ENCODE results near the gene SMAD6. TPM values are rescaled to one million over a fixed set of nuclear protein-coding genes. Genes with fewer than 3 reads are reported as not detected.

SMAD6 gene
- total RNA-seq, 1 experiment from 2014 or later = 19.9 TPM

GRCh38 chr15:66662522-66662921 is 39.5 kb upstream of the SMAD6 start:
- no peak overlapping the region for H2AFZ ChIP-seq (ENCODE audit: low read length)
- no peak overlapping the region for H3K4me3 ChIP-seq (ENCODE audit: low read length)
- H3K9me3 ChIP-seq (ENCODE audit: low read length) = no peaks in the 10 kb centered on the region
- H3K9ac ChIP-seq (ENCODE audit: low read length) = no peak overlapping the region
- no peak overlapping the region for H3K27ac ChIP-seq (ENCODE audit: low read length)
- H3K79me2 ChIP-seq (ENCODE audit: low read length) = no peaks in the 10 kb centered on the region
- H3K4me1 ChIP-seq (ENCODE audit: insufficient read depth, low read length) = no peaks in the 10 kb centered on the region
- no peak overlapping the region for H3K4me2 ChIP-seq (ENCODE audit: low read length)
- no peaks in the 10 kb centered on the region for H3F3A ChIP-seq (ENCODE audit: low read length, unreplicated experiment)
- DNase-seq (no peak), ATAC-seq (no peak)
- no peaks in the 10 kb centered on the region for H3K9me2 ChIP-seq (replicated peaks; ENCODE audit: low read length)
- POLR2A ChIA-PET (ENCODE audit: unreplicated experiment) = no interaction called here
- H3K27me3 ChIP-seq (ENCODE audit: low read length) = no peaks in the 10 kb centered on the region
- TF ChIP-seq CTCF (conservative IDR thresholded peaks at IDR 0.05; ENCODE audit: low read depth, low read length) (no peak), EZH2phosphoT487 (IDR thresholded peaks at IDR 0.05; ENCODE audit: borderline replicate concordance, low read length) (no peak), EZH2 (IDR thresholded peaks at IDR 0.05; ENCODE audit: low read length, unreplicated experiment) (no peak)
- no peaks in the 10 kb centered on the region for H3K36me3 ChIP-seq (ENCODE audit: low read depth, low read length)
- no peaks in the 10 kb centered on the region for H4K20me1 ChIP-seq (ENCODE audit: low read length)
- no TSS peak for BruUV-seq (replicated peaks)
- CTCF ChIA-PET = no interaction called here
- intact Hi-C loops (cut with micrococcal nuclease) = no loop called here

- no peaks in the 10 kb centered on the region for H3K9me2 ChIP-seq (replicated peaks; ENCODE audit: low read length)
- no peak overlapping the region for H2AFZ ChIP-seq (ENCODE audit: low read length)
- no peaks in the 10 kb centered on the region for H3K79me2 ChIP-seq (ENCODE audit: low read length)
- H3K4me3 ChIP-seq (ENCODE audit: low read length) = no peak overlapping the region
- H4K20me1 ChIP-seq (ENCODE audit: low read length) = no peaks in the 10 kb centered on the region
- BruUV-seq (replicated peaks) = no TSS peak
- H3K4me1 ChIP-seq (ENCODE audit: insufficient read depth, low read length) = no peaks in the 10 kb centered on the region
- no peak for TF ChIP-seq EZH2phosphoT487 (IDR thresholded peaks at IDR 0.05; ENCODE audit: borderline replicate concordance, low read length)
- TF ChIP-seq EZH2 (IDR thresholded peaks at IDR 0.05; ENCODE audit: low read length, unreplicated experiment) = no peak
- no peak for TF ChIP-seq CTCF (conservative IDR thresholded peaks at IDR 0.05; ENCODE audit: low read depth, low read length)
- DNase-seq (no peak), ATAC-seq (no peak)
- H3K27ac ChIP-seq (ENCODE audit: low read length) = no peak overlapping the region
- no peak overlapping the region for H3K9ac ChIP-seq (ENCODE audit: low read length)
- H3K27me3 ChIP-seq (ENCODE audit: low read length) = no peaks in the 10 kb centered on the region
- H3F3A ChIP-seq (ENCODE audit: low read length, unreplicated experiment) = no peaks in the 10 kb centered on the region
- POLR2A ChIA-PET (ENCODE audit: unreplicated experiment) = interaction anchor here (0.5 kb wide), 1 partner anchor 37 kb away, joined by 4 read pairs; no protein-coding TSS in a partner anchor
- no peaks in the 10 kb centered on the region for H3K36me3 ChIP-seq (ENCODE audit: low read depth, low read length)
- CTCF ChIA-PET = no interaction called here
- no peaks in the 10 kb centered on the region for H3K9me3 ChIP-seq (ENCODE audit: low read length)
- no peak overlapping the region for H3K4me2 ChIP-seq (ENCODE audit: low read length)
- intact Hi-C loops (cut with micrococcal nuclease) = no loop called here
These were observed 38.4 kb upstream of the SMAD6 start for GRCh38 chr15:66663664-66664063.

DNA sequence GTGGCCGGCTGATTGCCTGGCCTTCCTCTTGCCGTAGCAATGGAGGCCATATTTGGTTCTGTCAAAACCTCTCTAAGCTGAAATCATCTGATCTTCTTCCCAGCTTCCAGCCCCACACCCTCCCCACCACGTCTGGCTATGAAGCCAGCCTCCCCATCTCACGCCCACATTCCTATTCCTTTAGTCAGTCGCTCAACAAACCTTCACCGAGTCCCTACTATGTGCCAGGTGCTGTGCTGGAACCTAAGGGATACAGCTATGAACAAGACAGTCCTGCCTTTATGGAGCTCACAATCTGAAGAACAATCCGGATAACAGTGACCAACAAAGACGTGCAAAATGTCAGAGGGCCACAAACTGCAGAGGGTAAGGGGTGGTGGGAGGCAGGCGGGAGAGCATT is 31.9 kb upstream of the SMAD6 start:
- TF ChIP-seq EZH2phosphoT487 (IDR thresholded peaks at IDR 0.05; ENCODE audit: borderline replicate concordance, low read length) (no peak), EZH2 (IDR thresholded peaks at IDR 0.05; ENCODE audit: low read length, unreplicated experiment) (no peak), CTCF (conservative IDR thresholded peaks at IDR 0.05; ENCODE audit: low read depth, low read length) (no peak)
- Histone ChIP-seq H3K27ac (ENCODE audit: low read length) (no peak overlapping the region), H3K27me3 (ENCODE audit: low read length) (no peaks in the 10 kb centered on the region), H2AFZ (ENCODE audit: low read length) (no peak overlapping the region), H3K36me3 (ENCODE audit: low read depth, low read length) (no peaks in the 10 kb centered on the region), H3K4me3 (ENCODE audit: low read length) (no peak overlapping the region), H3K9ac (ENCODE audit: low read length) (no peak overlapping the region), H3K4me1 (ENCODE audit: insufficient read depth, low read length) (peaks cover 11% of the 10 kb centered on the region), H3K79me2 (ENCODE audit: low read length) (no peaks in the 10 kb centered on the region), H3K9me3 (ENCODE audit: low read length) (no peaks in the 10 kb centered on the region), H4K20me1 (ENCODE audit: low read length) (no peaks in the 10 kb centered on the region), H3F3A (ENCODE audit: low read length, unreplicated experiment) (no peaks in the 10 kb centered on the region), H3K4me2 (ENCODE audit: low read length) (no peak overlapping the region), H3K9me2 (replicated peaks; ENCODE audit: low read length) (no peaks in the 10 kb centered on the region)
- intact Hi-C loops (cut with micrococcal nuclease) = no loop called here
- ChIA-PET POLR2A (ENCODE audit: unreplicated experiment) (no interaction called here), CTCF (no interaction called here)
- no peak for DNase-seq
- BruUV-seq (replicated peaks) = no TSS peak
- ATAC-seq = no peak
